Occipital lobe (tissue), 2 donors: ENCODE results near the gene SCD5. TPM values are rescaled to one million over a fixed set of nuclear protein-coding genes. Genes with fewer than 3 reads are reported as not detected.

Experiments used
- DNase-seq: peaks from one replicate; lab custom pipeline; 2025; lab: John Stamatoyannopoulos, UW
- total RNA-seq: library from RNA; depleted of rRNA; stranded (reverse); fragments of >200 nt; gene quantifications from one replicate; pipeline ENCODE4 v1.2.3, GENCODE V29; 2014

SCD5 gene
- total RNA-seq, 1 donor from 2014 or later = 287 TPM

DNA sequence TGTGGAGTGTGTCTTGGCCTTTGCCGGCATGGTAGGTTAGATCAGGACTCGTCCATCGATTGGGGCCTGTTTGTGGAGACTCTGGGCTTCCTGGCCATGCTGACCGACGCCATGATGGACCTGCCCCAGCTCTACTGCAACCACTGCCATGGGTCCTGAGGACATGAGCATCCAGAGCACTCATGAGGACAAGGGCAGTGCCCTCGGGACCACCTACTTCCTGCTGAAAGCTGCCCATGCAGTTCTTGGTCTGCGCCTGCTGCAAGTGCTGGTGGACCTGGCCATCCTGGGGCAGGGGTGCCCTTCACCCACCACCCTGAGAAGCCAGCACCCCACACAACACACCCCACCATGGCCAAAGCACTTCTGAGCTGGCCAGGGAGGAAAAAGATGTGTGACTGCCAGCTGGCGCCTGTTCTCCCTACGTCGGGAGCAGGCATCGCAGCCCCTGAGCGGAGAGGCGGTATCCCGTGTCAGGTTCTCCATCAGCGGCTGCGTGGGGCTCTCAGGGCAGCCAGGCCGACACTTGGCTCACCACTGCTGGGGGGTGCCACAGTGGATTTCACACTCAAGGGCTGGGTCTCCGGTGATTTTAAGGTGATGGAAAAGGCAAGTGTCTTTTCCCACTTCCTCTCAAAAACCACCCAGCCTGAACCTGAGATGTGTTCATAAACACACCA lies 106.4 kb downstream of the SCD5 start:
- DNase-seq = no peak

GRCh38 chr4:82691431-82691830 lies 107.2 kb downstream of the SCD5 start:
- DNase-seq = no peak

GRCh38 chr4:82688091-82688795 lies 110.4 kb downstream of the SCD5 start:
- DNase-seq = no peak

GRCh38 chr4:82687531-82687930 lies 111.1 kb downstream of the SCD5 start:
- DNase-seq = no peak

- DNase-seq = no peak
Measured at GRCh38 chr4:82681754-82682153, 116.8 kb downstream of the SCD5 start.

GRCh38 chr4:82680834-82681233 lies 117.8 kb downstream of the SCD5 start:
- no peak for DNase-seq

DNA sequence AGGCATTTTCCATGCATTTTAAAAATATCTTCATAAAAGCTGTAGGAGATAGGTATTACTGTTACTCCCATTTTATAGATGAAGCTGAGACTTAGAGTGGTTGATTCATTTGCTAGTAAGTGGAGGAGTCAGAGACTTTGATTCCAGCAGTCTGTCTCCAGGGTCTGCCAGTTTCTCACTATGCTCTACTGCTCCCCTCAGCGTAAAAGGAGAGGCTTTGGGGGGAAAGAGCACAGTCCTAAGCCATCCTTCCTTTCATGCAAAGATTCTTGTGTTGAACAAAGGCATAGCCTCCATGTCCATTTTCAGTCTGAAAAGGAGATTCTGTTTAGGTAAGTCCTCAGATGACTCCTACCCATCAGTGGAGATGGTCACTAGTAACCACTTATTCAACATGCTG lies 119.1 kb downstream of the SCD5 start:
- no peak for DNase-seq

DNA sequence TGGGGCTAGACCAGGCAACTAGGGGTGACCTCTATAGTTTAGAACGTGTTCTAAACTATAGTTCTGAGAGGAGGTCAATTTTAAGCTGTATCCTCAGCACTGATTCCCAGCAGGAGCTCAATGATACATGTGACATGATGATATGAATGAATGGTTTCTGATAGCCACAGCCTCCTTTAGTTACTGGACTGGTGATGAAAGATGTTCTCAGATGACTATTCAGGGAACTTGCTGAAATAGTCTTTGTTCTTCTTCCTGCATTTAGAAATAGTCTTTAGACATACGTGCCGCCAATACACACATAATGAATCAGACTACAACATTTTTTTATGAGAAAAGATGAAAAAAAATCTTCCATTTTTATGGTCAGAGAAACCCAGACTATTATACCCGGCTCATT lies 120.5 kb downstream of the SCD5 start:
- DNase-seq = no peak

DNA sequence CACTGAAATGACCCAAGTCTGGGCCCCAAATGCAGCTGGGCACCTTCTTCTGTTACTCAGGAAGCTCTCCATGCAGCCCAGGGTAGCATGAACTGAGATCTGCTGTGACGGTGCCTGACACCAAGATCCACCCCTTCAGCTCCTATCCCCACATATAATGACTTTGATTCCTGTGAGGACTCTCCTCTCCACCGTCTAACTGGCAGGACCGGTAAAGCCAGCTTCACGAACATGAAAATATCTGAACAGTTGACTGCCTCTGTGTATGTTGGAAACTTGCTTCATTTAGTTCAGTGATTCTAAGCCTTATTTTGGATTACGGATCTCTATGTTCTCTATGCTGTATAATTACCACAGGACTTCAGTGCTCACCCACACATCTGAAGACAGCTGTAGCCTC lies 121.3 kb downstream of the SCD5 start:
- DNase-seq = no peak

DNA sequence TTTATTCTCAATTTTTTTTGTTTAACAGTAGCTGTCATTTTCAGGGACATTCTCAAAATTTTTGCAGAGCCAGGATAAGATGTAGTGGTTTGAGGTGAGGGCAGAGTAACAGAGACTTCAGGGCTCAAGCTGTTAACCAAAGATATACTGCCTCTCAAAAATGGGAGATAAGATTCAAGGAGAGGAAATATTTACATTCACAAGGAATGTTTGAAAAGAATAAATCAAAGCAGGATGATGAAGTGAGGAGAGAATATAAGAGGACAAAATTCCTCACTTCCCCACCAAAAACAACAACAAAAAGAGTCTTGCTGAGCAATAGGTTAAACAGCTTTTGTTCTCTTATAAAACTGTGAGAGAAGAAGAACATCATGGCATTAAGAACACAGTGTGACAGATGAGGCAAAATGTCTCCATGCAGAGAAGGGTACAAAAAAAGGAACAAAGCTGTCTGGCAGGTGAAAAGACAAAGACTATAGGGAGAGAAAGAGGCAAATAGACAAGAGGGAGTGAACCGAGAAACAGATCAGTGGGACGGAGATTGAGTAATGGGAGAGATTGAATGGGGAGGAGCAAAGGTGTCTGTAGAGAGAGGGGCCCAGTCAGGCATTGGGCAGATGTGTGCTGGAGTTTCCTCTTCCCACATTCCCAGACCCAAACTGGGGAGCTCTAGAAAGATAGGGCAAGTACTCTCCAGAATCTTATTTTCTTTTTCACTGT lies 130.7 kb downstream of the SCD5 start:
- no peak for DNase-seq

GRCh38 chr4:82666970-82667665 lies 131.5 kb downstream of the SCD5 start:
- no peak for DNase-seq

DNA sequence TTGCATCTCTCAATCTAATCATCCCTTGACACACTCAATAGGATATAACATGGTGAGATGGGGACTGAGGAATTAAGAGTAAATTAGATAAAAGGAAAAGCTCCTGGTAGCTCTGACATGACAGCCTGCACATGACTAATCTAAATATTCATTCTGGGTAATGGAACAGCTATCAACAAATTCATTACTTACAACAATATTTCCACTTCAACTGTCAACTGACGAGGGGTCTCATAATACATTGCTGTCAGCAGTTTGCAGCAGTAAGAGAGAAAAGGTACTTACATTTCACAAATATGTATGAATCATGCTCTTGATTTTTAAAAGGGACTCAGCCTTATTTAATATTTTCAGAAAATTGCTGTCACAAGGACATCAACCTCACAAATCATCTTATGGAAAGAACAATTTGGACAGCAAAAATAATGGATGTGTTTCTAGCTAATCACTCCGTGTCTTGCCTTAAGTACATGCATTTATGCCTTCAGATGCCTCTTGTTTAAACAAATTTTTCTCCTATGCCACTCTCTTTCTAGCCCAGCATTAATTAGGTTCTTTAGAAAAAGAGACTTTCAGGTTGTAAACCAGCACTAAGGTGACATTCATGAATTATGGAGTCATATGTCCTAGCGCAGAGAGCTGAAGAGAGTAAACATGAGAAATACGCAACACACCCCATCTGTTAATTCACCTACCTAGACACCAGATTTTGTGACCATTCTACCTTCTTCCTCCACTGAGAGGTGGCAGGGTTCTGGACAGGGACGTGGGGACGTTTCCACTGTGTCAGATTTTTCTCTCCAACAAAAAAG lies 137.2 kb downstream of the SCD5 start:
- no peak for DNase-seq

- DNase-seq = no peak
Measured at GRCh38 chr4:82652062-82652461, 146.5 kb downstream of the SCD5 start.

DNA sequence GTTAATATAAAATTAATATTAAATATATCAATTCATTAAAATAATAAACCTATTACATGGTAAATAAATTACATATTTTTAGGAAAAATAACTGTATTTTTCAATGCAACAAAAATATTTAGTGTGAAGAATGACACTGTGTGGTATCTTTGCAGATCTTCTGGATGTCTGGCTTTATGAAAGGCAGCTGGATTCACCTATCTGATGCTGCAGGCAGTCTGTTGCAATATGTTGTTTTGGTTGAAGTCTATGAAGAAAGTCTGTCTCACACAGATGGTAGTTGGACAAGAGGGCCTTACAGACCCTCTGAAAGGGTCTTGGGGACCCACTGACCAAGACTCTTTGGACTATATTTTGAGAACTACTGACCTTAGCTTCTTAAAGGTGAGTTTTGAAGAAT lies 147.7 kb downstream of the SCD5 start:
- no peak for DNase-seq

- no peak for DNase-seq
Measured at GRCh38 chr4:82648356-82648755, 150.2 kb downstream of the SCD5 start.

DNA sequence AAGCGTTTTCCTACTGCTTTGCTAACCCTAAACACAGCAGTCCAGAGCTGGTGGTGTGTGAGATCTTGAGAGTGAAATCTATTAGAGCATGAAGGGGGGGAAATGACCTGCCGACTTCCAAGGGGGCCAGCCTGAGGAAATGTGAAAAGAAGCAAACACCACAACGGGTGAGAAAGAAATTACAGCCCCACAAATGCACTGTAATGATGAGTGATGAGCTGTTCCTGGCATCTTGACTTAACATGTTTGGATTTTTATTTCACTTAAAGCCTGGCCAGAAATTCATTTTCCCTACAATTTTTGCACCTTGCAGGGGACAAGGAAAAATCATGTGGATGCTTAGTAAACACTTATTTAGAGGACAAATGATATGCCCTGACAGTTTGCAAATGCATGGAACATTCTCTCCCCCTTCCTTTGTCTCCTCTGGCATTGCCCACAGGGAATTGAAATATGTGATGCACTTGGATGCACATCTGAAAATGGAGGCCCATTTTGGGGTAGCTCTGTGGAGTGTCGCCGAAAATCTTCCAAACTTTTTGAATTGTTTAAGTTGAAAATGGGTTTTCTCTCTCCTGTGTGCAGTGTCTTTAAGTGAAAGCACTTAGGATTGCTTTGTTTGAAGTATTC lies 152.5 kb downstream of the SCD5 start:
- no peak for DNase-seq

- no peak for DNase-seq
Measured at GRCh38 chr4:82644734-82645126, 153.9 kb downstream of the SCD5 start.

DNA sequence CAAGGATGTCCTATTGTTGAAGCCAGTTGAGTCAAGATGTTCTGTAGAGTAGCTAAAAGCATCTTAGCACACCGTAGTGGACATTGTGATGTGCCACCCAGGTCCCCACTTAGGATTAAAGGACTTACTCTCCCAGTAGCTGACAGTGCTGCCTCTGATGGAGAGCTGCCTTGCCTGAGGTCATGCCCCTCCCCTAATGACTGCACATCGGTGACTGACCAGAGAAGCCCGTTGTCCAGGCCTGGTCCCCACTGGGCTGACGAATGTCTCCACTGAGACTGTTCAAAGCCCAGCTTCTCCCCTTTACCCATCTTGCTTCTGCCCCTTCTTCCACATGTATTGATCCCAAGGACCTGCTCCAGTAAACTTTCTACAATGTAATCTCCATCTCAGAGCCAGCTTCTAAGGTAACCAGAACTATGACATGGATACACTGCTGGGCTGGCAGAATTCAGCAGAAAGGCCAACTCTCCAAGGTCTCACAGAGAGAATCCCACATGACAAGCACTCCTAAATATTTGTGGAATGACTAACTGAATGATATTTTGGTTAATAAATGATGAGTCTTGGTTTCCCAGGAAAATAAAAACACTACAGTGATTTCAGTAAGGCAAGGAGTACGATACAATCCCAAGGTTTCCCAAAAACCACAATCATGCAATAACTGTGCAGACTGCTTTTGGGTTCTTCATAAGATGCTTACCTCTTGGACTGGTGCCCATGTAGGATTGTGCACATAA lies 154.4 kb downstream of the SCD5 start:
- DNase-seq = no peak

GRCh38 chr4:82642331-82642730 lies 156.3 kb downstream of the SCD5 start:
- no peak for DNase-seq

- no peak for DNase-seq
Measured at GRCh38 chr4:82640540-82640939, 158.1 kb downstream of the SCD5 start.
